Smooth muscle cell (in vitro differentiated cells): ENCODE data around the gene BEND6. TPM values are rescaled to one million over a fixed set of nuclear protein-coding genes. Genes with fewer than 3 reads are reported as not detected.

Experiments used
- DNase-seq: peaks from one replicate; lab custom pipeline; 2025; ENCODE audit not compliant: unreplicated experiment; lab: John Stamatoyannopoulos, UW
- H2AFZ ChIP-seq: fragments of 200-600 bp; sonication (generic); 2 replicates; pipeline ENCODE4 v1.6.0; 2016; ENCODE audit warnings: antibody characterized with exemption, low read depth, mild to moderate bottlenecking
- H3F3A ChIP-seq: fragments of 200-600 bp; sonication (generic); 2 replicates; pipeline ENCODE4 v1.6.0; 2017; ENCODE audit warnings: antibody characterized with exemption, low read depth
- H3K27ac ChIP-seq: fragments of 200-600 bp; sonication (generic); 2 replicates; pipeline ENCODE4 v1.5.1; 2016; ENCODE audit warnings: low read depth, mild to moderate bottlenecking
- H3K27me3 ChIP-seq: fragments of 200-600 bp; sonication (generic); 2 replicates; pipeline ENCODE4 v1.6.1; 2016; ENCODE audit warnings: low read depth, mild to moderate bottlenecking
- H3K36me3 ChIP-seq: fragments of 200-600 bp; sonication (generic); 2 replicates; pipeline ENCODE4 v1.5.1; 2016; ENCODE audit warnings: low read depth
- H3K4me1 ChIP-seq: fragments of 200-600 bp; sonication (generic); 2 replicates; pipeline ENCODE4 v1.5.1; 2016; ENCODE audit warnings: low read depth
- H3K4me2 ChIP-seq: fragments of 200-600 bp; sonication (generic); 2 replicates; pipeline ENCODE4 v1.6.0; 2016; ENCODE audit warnings: mild to moderate bottlenecking
- H3K4me3 ChIP-seq: fragments of 200-600 bp; sonication (generic); 2 replicates; pipeline ENCODE4 v1.5.1; 2016; ENCODE audit warnings: mild to moderate bottlenecking
- H3K79me2 ChIP-seq: fragments of 200-600 bp; sonication (generic); 2 replicates; pipeline ENCODE4 v1.6.0; 2016; ENCODE audit warnings: low read depth, mild to moderate bottlenecking
- H3K9ac ChIP-seq: fragments of 200-600 bp; sonication (generic); 2 replicates; pipeline ENCODE4 v1.6.0; 2016; ENCODE audit warnings: low read depth
- H3K9me3 ChIP-seq: fragments of 200-600 bp; sonication (generic); replicated peaks from 2 replicates; pipeline ENCODE4 v1.5.1; 2016; ENCODE audit warnings: low read depth
- H4K20me1 ChIP-seq: fragments of 200-600 bp; sonication (generic); 2 replicates; pipeline ENCODE4 v1.6.0; 2016; ENCODE audit warnings: low read depth
- WGBS: methylation state at CpG from one replicate; pipeline ENCODE4 v1.1.7; 2016; ENCODE audit warnings: low lambda C conversion rate; 5-methylcytosine and 5-hydroxymethylcytosine counted together
- polyA plus RNA-seq: library from polyadenylated mRNA; unstranded; fragments of >200 nt; fragmentation: Nextera tagmentation; extraction: Ambion mirVana; gene quantifications from 2 replicates; pipeline ENCODE4 v1.2.1, GENCODE V29; 2016
- total RNA-seq: library from RNA; depleted of rRNA; stranded (reverse); fragments of >200 nt; gene quantifications from 2 replicates; pipeline ENCODE4 v1.2.3, GENCODE V29; 2014
- TF ChIP-seq, protein P1 (sequence below): fragments of 200-600 bp; sonication (generic); IDR thresholded peaks from 2 replicates; pipeline ENCODE4 v1.5.1; 2017; ENCODE audit warnings: borderline replicate concordance, mild to moderate bottlenecking, antibody characterized with exemption; ENCODE audit not compliant: insufficient read depth, poor library complexity, severe bottlenecking

The BEND6 gene
- total and polyA plus RNA-seq, 2 experiments from 2014 or later: 4.8 to 5.5 TPM

DNA sequence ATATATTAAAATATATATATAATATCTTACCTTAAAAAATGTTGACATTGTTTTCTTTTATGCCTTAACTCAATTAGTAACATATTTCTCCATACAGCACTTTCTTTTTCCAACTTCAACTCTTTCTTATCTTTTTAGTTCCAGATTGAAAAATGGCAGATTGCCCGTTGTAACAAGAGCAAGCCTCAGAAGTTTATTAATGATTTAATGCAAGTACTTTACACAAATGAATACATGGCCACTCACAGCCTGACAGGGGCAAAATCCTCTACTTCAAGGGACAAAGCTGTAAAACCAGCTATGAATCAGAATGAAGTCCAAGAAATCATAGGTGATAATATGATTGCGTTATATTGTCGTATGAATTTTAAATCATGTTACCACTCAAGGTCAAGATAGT, 62.2 kb downstream of the BEND6 start:
- H3K36me3 ChIP-seq: no peaks in the 10 kb centered on the region
- WGBS: 84% methylated on average over 3 of the region's 3 CpGs
- no peak overlapping the region for H3K27ac ChIP-seq
- no peaks in the 10 kb centered on the region for H3K9me3 ChIP-seq
- DNase-seq: no peak
- no peak overlapping the region for H3K4me2 ChIP-seq
- TF ChIP-seq, protein P1, sequence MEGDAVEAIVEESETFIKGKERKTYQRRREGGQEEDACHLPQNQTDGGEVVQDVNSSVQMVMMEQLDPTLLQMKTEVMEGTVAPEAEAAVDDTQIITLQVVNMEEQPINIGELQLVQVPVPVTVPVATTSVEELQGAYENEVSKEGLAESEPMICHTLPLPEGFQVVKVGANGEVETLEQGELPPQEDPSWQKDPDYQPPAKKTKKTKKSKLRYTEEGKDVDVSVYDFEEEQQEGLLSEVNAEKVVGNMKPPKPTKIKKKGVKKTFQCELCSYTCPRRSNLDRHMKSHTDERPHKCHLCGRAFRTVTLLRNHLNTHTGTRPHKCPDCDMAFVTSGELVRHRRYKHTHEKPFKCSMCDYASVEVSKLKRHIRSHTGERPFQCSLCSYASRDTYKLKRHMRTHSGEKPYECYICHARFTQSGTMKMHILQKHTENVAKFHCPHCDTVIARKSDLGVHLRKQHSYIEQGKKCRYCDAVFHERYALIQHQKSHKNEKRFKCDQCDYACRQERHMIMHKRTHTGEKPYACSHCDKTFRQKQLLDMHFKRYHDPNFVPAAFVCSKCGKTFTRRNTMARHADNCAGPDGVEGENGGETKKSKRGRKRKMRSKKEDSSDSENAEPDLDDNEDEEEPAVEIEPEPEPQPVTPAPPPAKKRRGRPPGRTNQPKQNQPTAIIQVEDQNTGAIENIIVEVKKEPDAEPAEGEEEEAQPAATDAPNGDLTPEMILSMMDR: no peak
- no peak overlapping the region for H3K4me3 ChIP-seq
- H2AFZ ChIP-seq: no peak overlapping the region
- H3K9ac ChIP-seq: no peak overlapping the region
- no peaks in the 10 kb centered on the region for H4K20me1 ChIP-seq
- H3K79me2 ChIP-seq: no peaks in the 10 kb centered on the region
- no peaks in the 10 kb centered on the region for H3K27me3 ChIP-seq
- no peaks in the 10 kb centered on the region for H3K4me1 ChIP-seq
- peaks cover 3% of the 10 kb centered on the region for H3F3A ChIP-seq

DNA sequence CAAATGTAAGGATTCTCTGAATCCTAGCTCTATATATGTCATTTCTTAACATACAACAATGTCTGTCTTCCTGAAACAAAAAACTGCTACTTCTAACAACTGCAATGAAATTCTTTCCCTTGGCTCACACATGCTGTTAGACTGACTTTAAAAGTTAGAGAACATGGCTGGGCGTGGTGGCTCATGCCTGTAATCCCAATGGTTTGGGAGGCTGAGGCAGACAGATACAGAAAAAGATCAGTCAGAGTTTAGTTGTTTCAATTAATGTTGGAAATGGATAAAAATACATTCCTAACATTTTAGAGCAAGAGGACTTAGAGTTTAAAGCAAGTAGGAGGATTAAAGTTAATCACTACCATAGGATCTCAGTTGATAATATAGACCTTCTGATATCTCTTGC, 62.9 kb downstream of the BEND6 start:
- Histone ChIP-seq H3K27ac (no peak overlapping the region), H3K9ac (no peak overlapping the region), H3K4me1 (no peaks in the 10 kb centered on the region), H3K79me2 (no peaks in the 10 kb centered on the region), H3K36me3 (no peaks in the 10 kb centered on the region), H2AFZ (no peak overlapping the region), H3F3A (peaks cover 3% of the 10 kb centered on the region), H4K20me1 (no peaks in the 10 kb centered on the region), H3K4me3 (no peak overlapping the region), H3K4me2 (no peak overlapping the region), H3K27me3 (no peaks in the 10 kb centered on the region), H3K9me3 (no peaks in the 10 kb centered on the region)
- TF ChIP-seq, protein P1: no peak
- no peak for DNase-seq
- 61% methylated on average over 1 of the region's 1 CpG for WGBS

DNA sequence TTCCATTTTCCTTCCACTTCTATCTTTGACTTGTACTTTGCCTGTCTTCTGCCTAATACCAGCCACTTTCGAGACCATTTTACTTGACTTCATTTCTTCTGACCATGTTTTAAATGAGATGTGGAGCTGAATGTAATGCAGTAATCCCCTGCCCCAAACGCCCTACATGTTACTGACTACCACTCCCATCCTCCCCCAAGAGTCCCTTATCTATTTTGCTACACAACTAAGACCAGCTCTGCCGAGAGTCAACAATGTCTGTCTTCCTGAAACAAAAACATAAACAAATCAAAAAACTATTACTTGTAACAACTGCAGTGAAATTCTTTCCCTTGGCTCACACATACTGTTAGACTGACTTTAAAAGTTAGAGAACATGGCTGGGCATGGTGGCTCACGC, 64.5 kb downstream of the BEND6 start:
- WGBS: 69% methylated on average over 4 of the region's 4 CpGs
- Histone ChIP-seq H3K27me3 (no peaks in the 10 kb centered on the region), H3F3A (no peaks in the 10 kb centered on the region), H3K4me2 (no peak overlapping the region), H4K20me1 (no peaks in the 10 kb centered on the region), H3K9me3 (no peaks in the 10 kb centered on the region), H2AFZ (no peak overlapping the region), H3K9ac (no peak overlapping the region), H3K4me1 (no peaks in the 10 kb centered on the region), H3K27ac (no peak overlapping the region), H3K36me3 (no peaks in the 10 kb centered on the region), H3K79me2 (no peaks in the 10 kb centered on the region), H3K4me3 (no peak overlapping the region)
- no peak for DNase-seq
- TF ChIP-seq, protein P1: no peak

DNA sequence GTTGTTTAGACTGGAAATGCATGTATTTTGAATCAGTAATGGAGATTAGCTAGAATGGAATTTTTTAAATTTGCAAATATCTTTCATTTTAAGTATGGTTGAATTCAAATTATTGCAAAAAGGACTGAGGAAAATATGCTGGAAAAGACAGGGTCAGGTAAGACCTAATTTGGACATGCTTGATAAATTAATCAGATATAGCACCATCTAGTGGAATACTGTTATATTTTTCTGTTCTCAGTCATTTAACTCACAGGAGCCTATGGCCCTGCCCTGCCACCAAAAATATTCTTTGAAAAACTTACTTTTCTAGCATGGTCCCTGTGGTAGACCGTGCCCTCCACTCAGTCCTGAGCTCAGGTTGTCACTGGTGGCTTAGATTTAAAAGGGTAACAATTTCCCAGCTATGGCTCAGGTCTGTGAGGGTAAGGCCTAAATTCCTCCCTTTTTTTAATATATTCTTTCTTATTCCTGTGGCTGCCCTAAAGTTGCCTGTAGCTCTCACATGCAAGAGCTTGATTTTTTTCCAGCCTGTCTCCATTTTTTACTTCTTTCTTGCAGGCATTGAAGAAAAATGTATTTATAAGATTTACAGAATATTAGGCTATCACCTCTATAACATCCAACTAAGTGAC, 66.3 kb downstream of the BEND6 start:
- Histone ChIP-seq H3F3A (no peaks in the 10 kb centered on the region), H3K9ac (no peak overlapping the region), H3K4me2 (no peak overlapping the region), H2AFZ (no peak overlapping the region), H3K36me3 (no peaks in the 10 kb centered on the region), H3K27me3 (no peaks in the 10 kb centered on the region), H3K4me1 (no peaks in the 10 kb centered on the region), H3K9me3 (no peaks in the 10 kb centered on the region), H4K20me1 (no peaks in the 10 kb centered on the region), H3K4me3 (no peak overlapping the region), H3K79me2 (no peaks in the 10 kb centered on the region), H3K27ac (no peak overlapping the region)
- TF ChIP-seq, protein P1: peak; percentile 61
- WGBS: 38% methylated on average over 1 of the region's 1 CpG
- DNase-seq: no peak
